ENCODE measurements around the gene OVAAL. TPM values are rescaled to one million over a fixed set of nuclear protein-coding genes. Genes with fewer than 3 reads are reported as not detected.
"Not testable (repeated sequence)": the region's sequence is repeated elsewhere in the genome, so short reads cannot be mapped to it uniquely, and the experiment has no call there.

The OVAAL gene
- total and polyA plus RNA-seq, 2 donors (not counting 1 experiment from before 2014, with no cell fraction given): not detected

DNA sequence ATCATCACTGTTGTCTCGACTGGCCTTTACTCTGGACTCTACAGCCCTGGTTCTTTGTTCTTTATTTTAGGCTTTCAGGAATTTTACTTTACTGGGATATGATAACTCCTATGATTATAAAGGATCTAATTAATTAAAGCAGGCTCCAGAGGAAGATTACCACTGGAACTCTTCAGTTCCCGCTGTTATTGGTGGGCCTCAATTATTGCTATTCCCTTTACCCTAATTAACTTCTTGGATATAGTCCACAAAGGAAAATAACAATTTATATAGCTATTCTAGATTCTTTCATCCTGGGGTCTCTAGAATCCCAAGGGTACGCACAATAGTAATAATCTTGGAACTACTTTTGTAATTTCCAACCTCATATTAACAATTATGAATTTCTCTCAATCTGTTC lies 8.5 kb upstream of the OVAAL start:
- Histone ChIP-seq H3K4me3 (ENCODE audit: control extremely low read depth in 1 of 5, extremely low read depth in 1 of 5, insufficient read depth in 1 of 5, low read depth in 2 of 5, low read length in 4 of 5) (no peak overlapping the region), H2AFZ (ENCODE audit: insufficient read depth, low read depth, low read length, poor library complexity, severe bottlenecking) (no peak overlapping the region), H3K9me3 (ENCODE audit: control extremely low read depth in 1 of 3, control insufficient read depth in 2 of 3, insufficient read depth in 1 of 3, low read length in 2 of 3) (no peaks in the 10 kb centered on the region), H3K4me2 (replicated peaks; ENCODE audit: low read depth, low read length, poor library complexity, severe bottlenecking) (no peak overlapping the region), H4K20me1 (ENCODE audit: control insufficient read depth, insufficient read depth, low read length, poor library complexity, severe bottlenecking) (no peaks in the 10 kb centered on the region), H3K27me3 (replicated peaks in 1 of 4; ENCODE audit: control extremely low read depth in 1 of 4, control insufficient read depth in 3 of 4, insufficient read depth in 4 of 4, low read length in 3 of 4) (no peaks in the 10 kb centered on the region), H3K9ac (ENCODE audit: low read length) (no peak overlapping the region), H3K36me3 (replicated peaks in 1 of 2; ENCODE audit: control extremely low read depth in 1 of 2, control insufficient read depth in 1 of 2, extremely low read depth in 1 of 2, insufficient read depth in 2 of 2, low read length in 1 of 2) (no peaks in the 10 kb centered on the region), H3K4me1 (ENCODE audit: control insufficient read depth in 2 of 2, insufficient read depth in 2 of 2, low read length in 2 of 2) (no peaks in the 10 kb centered on the region), H3K27ac (ENCODE audit: low read length in 2 of 2) (no peak overlapping the region), H3K79me2 (ENCODE audit: control insufficient read depth, insufficient read depth, low read length) (no peaks in the 10 kb centered on the region)
- ChIA-PET POLR2A (no interaction called here), CTCF (interaction anchor here (0.7 to 1.1 kb wide), 3 partner anchors 17 to 311 kb away, joined by 3 to 6 read pairs (median 4); no protein-coding TSS in a partner anchor)
- Mint-ChIP-seq H3K4me1 (peaks cover 3% of the 10 kb centered on the region), H3K27me3 (peaks cover 4% of the 10 kb centered on the region), H3K4me3 (no peak overlapping the region), H3K9me3 (ENCODE audit: insufficient read depth) (no peaks in the 10 kb centered on the region), H3K27ac (no peak overlapping the region)
- intact Hi-C loops (cut with micrococcal nuclease): no loop called here
- no peak for DNase-seq
- no CpG with 5 or more reads among the region's 3 CpGs for WGBS (ENCODE audit: insufficient coverage)
- ATAC-seq (ENCODE audit: low read depth): no peak
- no peak for TF ChIP-seq EZH2 (IDR thresholded peaks at IDR 0.05; ENCODE audit: borderline replicate concordance, insufficient read depth, low read depth, low read length, poor library complexity, severe bottlenecking)
- TF ChIP-seq, protein P1, sequence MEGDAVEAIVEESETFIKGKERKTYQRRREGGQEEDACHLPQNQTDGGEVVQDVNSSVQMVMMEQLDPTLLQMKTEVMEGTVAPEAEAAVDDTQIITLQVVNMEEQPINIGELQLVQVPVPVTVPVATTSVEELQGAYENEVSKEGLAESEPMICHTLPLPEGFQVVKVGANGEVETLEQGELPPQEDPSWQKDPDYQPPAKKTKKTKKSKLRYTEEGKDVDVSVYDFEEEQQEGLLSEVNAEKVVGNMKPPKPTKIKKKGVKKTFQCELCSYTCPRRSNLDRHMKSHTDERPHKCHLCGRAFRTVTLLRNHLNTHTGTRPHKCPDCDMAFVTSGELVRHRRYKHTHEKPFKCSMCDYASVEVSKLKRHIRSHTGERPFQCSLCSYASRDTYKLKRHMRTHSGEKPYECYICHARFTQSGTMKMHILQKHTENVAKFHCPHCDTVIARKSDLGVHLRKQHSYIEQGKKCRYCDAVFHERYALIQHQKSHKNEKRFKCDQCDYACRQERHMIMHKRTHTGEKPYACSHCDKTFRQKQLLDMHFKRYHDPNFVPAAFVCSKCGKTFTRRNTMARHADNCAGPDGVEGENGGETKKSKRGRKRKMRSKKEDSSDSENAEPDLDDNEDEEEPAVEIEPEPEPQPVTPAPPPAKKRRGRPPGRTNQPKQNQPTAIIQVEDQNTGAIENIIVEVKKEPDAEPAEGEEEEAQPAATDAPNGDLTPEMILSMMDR (IDR thresholded peaks at IDR 0.05): no peak

DNA sequence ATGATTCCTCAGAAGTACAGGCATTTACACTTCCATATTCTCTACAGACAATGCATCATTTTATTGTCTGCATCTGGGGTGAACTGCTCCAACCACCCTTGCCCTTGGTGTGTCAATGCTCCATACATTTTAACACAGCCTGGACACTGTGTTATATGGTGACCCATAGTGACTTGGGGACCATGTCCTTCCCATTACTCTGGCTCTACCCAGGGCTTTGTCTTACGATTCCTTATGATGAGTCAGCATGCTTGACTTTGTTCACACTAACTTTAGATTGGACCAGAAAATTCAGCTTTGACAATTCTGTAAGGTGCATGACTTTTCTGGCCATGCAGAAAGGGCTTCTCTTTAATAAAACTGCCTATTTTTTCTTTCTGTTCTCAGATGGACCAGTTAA lies 6.8 kb upstream of the OVAAL start:
- intact Hi-C loops (cut with micrococcal nuclease): no loop called here
- ChIA-PET CTCF (interaction anchor here (1.3 kb wide), 1 partner anchor 309 kb away, joined by 3 read pairs; no protein-coding TSS in a partner anchor), POLR2A (no interaction called here)
- Histone ChIP-seq H3K27me3 (replicated peaks in 1 of 4; ENCODE audit: control extremely low read depth in 1 of 4, control insufficient read depth in 3 of 4, insufficient read depth in 4 of 4, low read length in 3 of 4) (no peaks in the 10 kb centered on the region), H3K4me1 (ENCODE audit: control insufficient read depth in 2 of 2, insufficient read depth in 2 of 2, low read length in 2 of 2) (no peaks in the 10 kb centered on the region), H3K9me3 (ENCODE audit: control extremely low read depth in 1 of 3, control insufficient read depth in 2 of 3, insufficient read depth in 1 of 3, low read length in 2 of 3) (no peaks in the 10 kb centered on the region), H3K36me3 (replicated peaks in 1 of 2; ENCODE audit: control extremely low read depth in 1 of 2, control insufficient read depth in 1 of 2, extremely low read depth in 1 of 2, insufficient read depth in 2 of 2, low read length in 1 of 2) (no peaks in the 10 kb centered on the region), H3K27ac (ENCODE audit: low read length in 2 of 2) (no peak overlapping the region), H3K4me3 (ENCODE audit: control extremely low read depth in 1 of 5, extremely low read depth in 1 of 5, insufficient read depth in 1 of 5, low read depth in 2 of 5, low read length in 4 of 5) (no peak overlapping the region), H3K4me2 (replicated peaks; ENCODE audit: low read depth, low read length, poor library complexity, severe bottlenecking) (no peak overlapping the region), H2AFZ (ENCODE audit: insufficient read depth, low read depth, low read length, poor library complexity, severe bottlenecking) (no peak overlapping the region), H3K9ac (ENCODE audit: low read length) (no peak overlapping the region), H4K20me1 (ENCODE audit: control insufficient read depth, insufficient read depth, low read length, poor library complexity, severe bottlenecking) (no peaks in the 10 kb centered on the region), H3K79me2 (ENCODE audit: control insufficient read depth, insufficient read depth, low read length) (no peaks in the 10 kb centered on the region)
- TF ChIP-seq, protein P1 (IDR thresholded peaks at IDR 0.05): no peak
- TF ChIP-seq EZH2 (IDR thresholded peaks at IDR 0.05; ENCODE audit: borderline replicate concordance, insufficient read depth, low read depth, low read length, poor library complexity, severe bottlenecking): no peak
- peaks cover 4% of the 10 kb centered on the region for H3K27me3 Mint-ChIP-seq
- no peak overlapping the region for H3K27ac Mint-ChIP-seq
- no peak for ATAC-seq (ENCODE audit: low read depth)
- H3K4me3 Mint-ChIP-seq: no peak overlapping the region
- no peaks in the 10 kb centered on the region for H3K4me1 Mint-ChIP-seq
- no peak for DNase-seq
- no peaks in the 10 kb centered on the region for H3K9me3 Mint-ChIP-seq (ENCODE audit: insufficient read depth)
- WGBS (ENCODE audit: insufficient coverage): 90% methylated on average over 1 of the region's 1 CpG

DNA sequence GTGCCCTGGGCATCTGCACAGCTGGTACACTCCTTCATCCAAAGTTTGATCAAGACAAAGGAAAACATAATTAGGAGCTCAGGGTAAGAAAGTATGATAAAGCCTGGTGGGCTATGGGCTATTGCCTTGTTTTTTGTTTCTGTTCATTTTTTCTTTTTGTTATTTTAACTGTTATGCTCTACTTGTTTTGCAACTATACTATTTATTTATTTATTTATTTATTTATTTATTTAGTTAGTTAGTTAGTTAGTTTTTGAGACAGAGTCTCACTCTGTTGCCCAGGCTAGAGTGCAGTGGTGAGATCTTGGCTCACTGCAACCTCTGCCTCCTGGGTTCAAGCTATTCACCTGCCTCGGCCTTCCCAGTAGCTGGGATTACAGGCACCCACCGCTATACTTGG lies 5.7 kb upstream of the OVAAL start:
- H3K9me3 Mint-ChIP-seq (ENCODE audit: insufficient read depth); H3K4me3 Mint-ChIP-seq; H3K27me3 ChIP-seq (replicated peaks in 1 of 4; ENCODE audit: control extremely low read depth in 1 of 4, control insufficient read depth in 3 of 4, insufficient read depth in 4 of 4, low read length in 3 of 4); H3K4me1 Mint-ChIP-seq; ATAC-seq (ENCODE audit: low read depth); DNase-seq; intact Hi-C loops (cut with micrococcal nuclease); H3K4me2 ChIP-seq (replicated peaks; ENCODE audit: low read depth, low read length, poor library complexity, severe bottlenecking); H3K36me3 ChIP-seq (replicated peaks in 1 of 2; ENCODE audit: control extremely low read depth in 1 of 2, control insufficient read depth in 1 of 2, extremely low read depth in 1 of 2, insufficient read depth in 2 of 2, low read length in 1 of 2); H3K4me3 ChIP-seq (ENCODE audit: control extremely low read depth in 1 of 5, extremely low read depth in 1 of 5, insufficient read depth in 1 of 5, low read depth in 2 of 5, low read length in 4 of 5); H3K27ac Mint-ChIP-seq; H3K27ac ChIP-seq (ENCODE audit: low read length in 2 of 2); H4K20me1 ChIP-seq (ENCODE audit: control insufficient read depth, insufficient read depth, low read length, poor library complexity, severe bottlenecking); H3K27me3 Mint-ChIP-seq; H3K4me1 ChIP-seq (ENCODE audit: control insufficient read depth in 2 of 2, insufficient read depth in 2 of 2, low read length in 2 of 2); H3K79me2 ChIP-seq (ENCODE audit: control insufficient read depth, insufficient read depth, low read length); H3K9me3 ChIP-seq (ENCODE audit: control extremely low read depth in 1 of 3, control insufficient read depth in 2 of 3, insufficient read depth in 1 of 3, low read length in 2 of 3); H2AFZ ChIP-seq (ENCODE audit: insufficient read depth, low read depth, low read length, poor library complexity, severe bottlenecking); H3K9ac ChIP-seq (ENCODE audit: low read length); POLR2A ChIA-PET: not testable (repeated sequence)
- 96% methylated on average over 2 of the region's 2 CpGs for whole genome bisulfite sequencing (ENCODE audit: insufficient coverage)
- CTCF ChIA-PET: interaction anchor here (0.9 kb wide), 1 partner anchor 310 kb away, joined by 3 read pairs; no protein-coding TSS in a partner anchor
